Measurements from ENCODE around the gene MYBPC3.
A peak's percentile ranks its signal among the peaks of the same experiment; 100 is the strongest.

MYBPC3 gene

GRCh38 chr11:47369676-47370075, 17.2 kb upstream of the MYBPC3 start:
- Histone ChIP-seq H3K4me2 (ENCODE audit: insufficient read depth, low read length, poor library complexity, severe bottlenecking) (no peak overlapping the region), H3K4me1 (ENCODE audit: control insufficient read depth in 2 of 2, insufficient read depth in 1 of 2, low read depth in 1 of 2, low read length in 2 of 2) (no peaks in the 10 kb centered on the region), H2BK12ac (ENCODE audit: low read length) (no peak overlapping the region), H3K23ac (ENCODE audit: low read depth, low read length, poor library complexity) (no peak overlapping the region), H3K9ac (ENCODE audit: low read depth, low read length, poor library complexity) (no peak overlapping the region), H3K18ac (ENCODE audit: low read length) (no peak overlapping the region), H3K14ac (ENCODE audit: low read length) (no peak overlapping the region), H3K27ac (replicated peaks; ENCODE audit: low read length) (no peak overlapping the region), H2BK120ac (ENCODE audit: low read depth, low read length) (no peak overlapping the region), H3K4ac (ENCODE audit: low read length) (no peak overlapping the region), H4K91ac (ENCODE audit: low read depth, low read length, poor library complexity) (no peak overlapping the region), H3K9me3 (replicated peaks in 1 of 2; ENCODE audit: control insufficient read depth in 2 of 2, insufficient read depth in 1 of 2, low read depth in 1 of 2, low read length in 2 of 2) (no peaks in the 10 kb centered on the region), H3K79me1 (ENCODE audit: low read depth, low read length) (no peaks in the 10 kb centered on the region), H4K8ac (ENCODE audit: low read depth, low read length) (no peak overlapping the region), H2AK5ac (ENCODE audit: low read depth, low read length) (no peak overlapping the region), H2BK5ac (ENCODE audit: low read length) (no peak overlapping the region), H2AFZ (ENCODE audit: low read length) (no peak overlapping the region), H3K4me3 (ENCODE audit: low read length in 2 of 2) (no peak overlapping the region), H3K36me3 (replicated peaks in 1 of 2; ENCODE audit: control insufficient read depth in 2 of 2, insufficient read depth in 2 of 2, low read length in 2 of 2) (no peaks in the 10 kb centered on the region), H2BK15ac (ENCODE audit: low read length) (no peak overlapping the region), H3K27me3 (ENCODE audit: control insufficient read depth in 3 of 3, insufficient read depth in 3 of 3, low read depth in 1 of 3, low read length in 3 of 3) (peaks cover 0 to 4% (median 0%) of the 10 kb centered on the region in 3 experiments)
- no CpG with 5 or more reads among the region's 3 CpGs for WGBS, 2 donors (ENCODE audit: extremely low coverage in 2 of 2, insufficient read length in 2 of 2, insufficient replicate concordance in 1 of 2)
- no peak for DNase-seq (ENCODE audit: low spot score)

GRCh38 chr11:47366020-47366490, 13.6 kb upstream of the MYBPC3 start:
- Histone ChIP-seq H3K14ac (ENCODE audit: low read length) (no peak overlapping the region), H3K27ac (replicated peaks; ENCODE audit: low read length) (no peak overlapping the region), H3K79me1 (ENCODE audit: low read depth, low read length) (no peaks in the 10 kb centered on the region), H3K9me3 (replicated peaks in 1 of 2; ENCODE audit: control insufficient read depth in 2 of 2, insufficient read depth in 1 of 2, low read depth in 1 of 2, low read length in 2 of 2) (no peaks in the 10 kb centered on the region), H2BK120ac (ENCODE audit: low read depth, low read length) (no peak overlapping the region), H3K36me3 (replicated peaks in 1 of 2; ENCODE audit: control insufficient read depth in 2 of 2, insufficient read depth in 2 of 2, low read length in 2 of 2) (no peaks in the 10 kb centered on the region), H3K4me2 (ENCODE audit: insufficient read depth, low read length, poor library complexity, severe bottlenecking) (no peak overlapping the region), H2BK12ac (ENCODE audit: low read length) (no peak overlapping the region), H2AK5ac (ENCODE audit: low read depth, low read length) (no peak overlapping the region), H3K18ac (ENCODE audit: low read length) (no peak overlapping the region), H3K27me3 (ENCODE audit: control insufficient read depth in 3 of 3, insufficient read depth in 3 of 3, low read depth in 1 of 3, low read length in 3 of 3) (peaks cover 0 to 4% (median 0%) of the 10 kb centered on the region in 3 experiments), H2AFZ (ENCODE audit: low read length) (no peak overlapping the region), H3K9ac (ENCODE audit: low read depth, low read length, poor library complexity) (no peak overlapping the region), H3K4ac (ENCODE audit: low read length) (no peak overlapping the region), H4K91ac (ENCODE audit: low read depth, low read length, poor library complexity) (no peak overlapping the region), H3K23ac (ENCODE audit: low read depth, low read length, poor library complexity) (no peak overlapping the region), H3K4me3 (ENCODE audit: low read length in 2 of 2) (no peak overlapping the region), H3K4me1 (ENCODE audit: control insufficient read depth in 2 of 2, insufficient read depth in 1 of 2, low read depth in 1 of 2, low read length in 2 of 2) (no peaks in the 10 kb centered on the region), H2BK5ac (ENCODE audit: low read length) (no peak overlapping the region), H4K8ac (ENCODE audit: low read depth, low read length) (no peak overlapping the region), H2BK15ac (ENCODE audit: low read length) (no peak overlapping the region)
- no peak for DNase-seq (ENCODE audit: low spot score)
- no CpG with 5 or more reads among the region's 1 CpG for WGBS, 2 donors (ENCODE audit: extremely low coverage in 2 of 2, insufficient read length in 2 of 2, insufficient replicate concordance in 1 of 2)

DNA sequence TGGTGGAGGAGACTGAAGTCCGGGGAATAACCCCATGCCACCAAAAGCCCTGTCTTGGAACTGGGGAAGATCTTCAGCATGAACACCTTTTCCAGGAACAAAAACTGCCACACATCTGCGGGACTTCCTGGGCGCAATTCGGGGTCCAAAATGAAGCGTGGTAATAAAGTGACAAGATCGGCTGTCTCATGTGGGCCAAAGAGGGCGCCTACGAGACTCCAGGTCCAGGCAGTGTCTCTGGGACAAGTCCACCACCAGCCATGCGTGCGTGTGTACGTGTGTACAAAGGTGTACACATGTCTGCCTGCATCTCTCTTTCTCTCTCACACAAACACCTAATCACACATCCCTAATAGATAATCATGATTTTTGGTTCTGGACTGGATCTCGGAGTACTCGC, 8.9 kb upstream of the MYBPC3 start:
- Histone ChIP-seq H3K4me3 (ENCODE audit: low read length in 2 of 2) (no peak overlapping the region), H3K4ac (ENCODE audit: low read length) (no peak overlapping the region), H3K27ac (replicated peaks; ENCODE audit: low read length) (no peak overlapping the region), H2BK15ac (ENCODE audit: low read length) (no peak overlapping the region), H3K4me1 (ENCODE audit: control insufficient read depth in 2 of 2, insufficient read depth in 1 of 2, low read depth in 1 of 2, low read length in 2 of 2) (peaks cover 0 to 2% of the 10 kb centered on the region in 2 donors), H2AFZ (ENCODE audit: low read length) (no peak overlapping the region), H3K79me1 (ENCODE audit: low read depth, low read length) (no peaks in the 10 kb centered on the region), H3K14ac (ENCODE audit: low read length) (no peak overlapping the region), H2BK12ac (ENCODE audit: low read length) (no peak overlapping the region), H3K23ac (ENCODE audit: low read depth, low read length, poor library complexity) (no peak overlapping the region), H4K91ac (ENCODE audit: low read depth, low read length, poor library complexity) (no peak overlapping the region), H4K8ac (ENCODE audit: low read depth, low read length) (no peak overlapping the region), H3K18ac (ENCODE audit: low read length) (no peak overlapping the region), H2AK5ac (ENCODE audit: low read depth, low read length) (no peak overlapping the region), H3K4me2 (ENCODE audit: insufficient read depth, low read length, poor library complexity, severe bottlenecking) (no peak overlapping the region), H3K27me3 (ENCODE audit: control insufficient read depth in 3 of 3, insufficient read depth in 3 of 3, low read depth in 1 of 3, low read length in 3 of 3) (no peaks in the 10 kb centered on the region), H2BK120ac (ENCODE audit: low read depth, low read length) (no peak overlapping the region), H3K9me3 (replicated peaks in 1 of 2; ENCODE audit: control insufficient read depth in 2 of 2, insufficient read depth in 1 of 2, low read depth in 1 of 2, low read length in 2 of 2) (peaks cover 0 to 12% of the 10 kb centered on the region in 2 donors), H3K36me3 (replicated peaks in 1 of 2; ENCODE audit: control insufficient read depth in 2 of 2, insufficient read depth in 2 of 2, low read length in 2 of 2) (peaks cover 0 to 3% of the 10 kb centered on the region in 2 donors), H2BK5ac (ENCODE audit: low read length) (no peak overlapping the region), H3K9ac (ENCODE audit: low read depth, low read length, poor library complexity) (no peak overlapping the region)
- no peak for DNase-seq (ENCODE audit: low spot score)
- WGBS, 2 donors (ENCODE audit: extremely low coverage in 2 of 2, insufficient read length in 2 of 2, insufficient replicate concordance in 1 of 2) = no CpG with 5 or more reads among the region's 13 CpGs

- Histone ChIP-seq H3K4me1 (ENCODE audit: control insufficient read depth in 2 of 2, insufficient read depth in 1 of 2, low read depth in 1 of 2, low read length in 2 of 2) (peaks cover 0 to 5% of the 10 kb centered on the region in 2 donors), H3K4ac (ENCODE audit: low read length) (no peak overlapping the region), H2BK5ac (ENCODE audit: low read length) (no peak overlapping the region), H3K18ac (ENCODE audit: low read length) (no peak overlapping the region), H4K91ac (ENCODE audit: low read depth, low read length, poor library complexity) (no peak overlapping the region), H3K23ac (ENCODE audit: low read depth, low read length, poor library complexity) (no peak overlapping the region), H3K79me1 (ENCODE audit: low read depth, low read length) (peaks cover 1% of the 10 kb centered on the region), H3K36me3 (replicated peaks in 1 of 2; ENCODE audit: control insufficient read depth in 2 of 2, insufficient read depth in 2 of 2, low read length in 2 of 2) (peaks cover 0 to 3% of the 10 kb centered on the region in 2 donors), H3K9me3 (replicated peaks in 1 of 2; ENCODE audit: control insufficient read depth in 2 of 2, insufficient read depth in 1 of 2, low read depth in 1 of 2, low read length in 2 of 2) (peaks cover 0 to 19% of the 10 kb centered on the region in 2 donors), H3K4me2 (ENCODE audit: insufficient read depth, low read length, poor library complexity, severe bottlenecking) (no peak overlapping the region), H2BK12ac (ENCODE audit: low read length) (no peak overlapping the region), H3K27me3 (ENCODE audit: control insufficient read depth in 3 of 3, insufficient read depth in 3 of 3, low read depth in 1 of 3, low read length in 3 of 3) (no peaks in the 10 kb centered on the region), H2AK5ac (ENCODE audit: low read depth, low read length) (peak overlapping the region; percentile 20), H3K9ac (ENCODE audit: low read depth, low read length, poor library complexity) (no peak overlapping the region), H2AFZ (ENCODE audit: low read length) (no peak overlapping the region), H3K27ac (replicated peaks; ENCODE audit: low read length) (no peak overlapping the region), H3K14ac (ENCODE audit: low read length) (no peak overlapping the region), H2BK120ac (ENCODE audit: low read depth, low read length) (no peak overlapping the region), H3K4me3 (ENCODE audit: low read length in 2 of 2) (no peak overlapping the region), H4K8ac (ENCODE audit: low read depth, low read length) (no peak overlapping the region), H2BK15ac (ENCODE audit: low read length) (no peak overlapping the region)
- no peak for DNase-seq (ENCODE audit: low spot score)
- WGBS, 2 donors (ENCODE audit: extremely low coverage in 2 of 2, insufficient read length in 2 of 2, insufficient replicate concordance in 1 of 2) = no CpG with 5 or more reads among the region's 15 CpGs
These were observed 7.8 kb upstream of the MYBPC3 start for GRCh38 chr11:47360341-47360740.

Measured in neuronal stem cell (in vitro differentiated cells).